Activated gamma-delta T cell treated with anti-CD3 and anti-CD28 coated beads, Interleukin-2, amount 50 U/mL, for 16 hours (primary cell): ENCODE data around the gene CPE.

ENCODE experiments used
- DNase-seq: peaks from one replicate; pipeline ENCODE4 v3.0.0-alpha.2; 2020; ENCODE audit warnings: low read depth

The CPE gene

GRCh38 chr4:165364452-165365080, 14.2 kb upstream of the CPE start:
- no peak for DNase-seq

- DNase-seq, result no peak
Measured at GRCh38 chr4:165367040-165367439, 11.8 kb upstream of the CPE start.

GRCh38 chr4:165368114-165368513, 10.7 kb upstream of the CPE start:
- DNase-seq, result no peak

- DNase-seq, result no peak
Measured at GRCh38 chr4:165368567-165368966, 10.2 kb upstream of the CPE start.

- no peak for DNase-seq
Measured at GRCh38 chr4:165369522-165369921, 9.3 kb upstream of the CPE start.

GRCh38 chr4:165370530-165370929, 8.3 kb upstream of the CPE start:
- DNase-seq, result no peak

GRCh38 chr4:165375465-165375864, 3.3 kb upstream of the CPE start:
- DNase-seq, result no peak

GRCh38 chr4:165378398-165378744, 437 bp upstream of the CPE start:
- DNase-seq, result no peak

GRCh38 chr4:165379678-165380064, 863 bp downstream of the CPE start:
- no peak for DNase-seq

- DNase-seq, result no peak
Measured at GRCh38 chr4:165380805-165381204, 2.0 kb downstream of the CPE start.

- no peak for DNase-seq
Measured at GRCh38 chr4:165381821-165382373, 3.1 kb downstream of the CPE start.

GRCh38 chr4:165382640-165383039, 3.8 kb downstream of the CPE start:
- no peak for DNase-seq

GRCh38 chr4:165383591-165384073, 4.8 kb downstream of the CPE start:
- DNase-seq, result no peak

GRCh38 chr4:165384186-165384585, 5.4 kb downstream of the CPE start:
- no peak for DNase-seq

- no peak for DNase-seq
Measured at GRCh38 chr4:165384598-165384997, 5.8 kb downstream of the CPE start.

- no peak for DNase-seq
Measured at GRCh38 chr4:165385126-165385525, 6.3 kb downstream of the CPE start.

GRCh38 chr4:165386328-165386727, 7.5 kb downstream of the CPE start:
- no peak for DNase-seq

GRCh38 chr4:165388756-165389155, 9.9 kb downstream of the CPE start:
- no peak for DNase-seq

- DNase-seq, result no peak
Measured at GRCh38 chr4:165393051-165393450, 14.2 kb downstream of the CPE start.

GRCh38 chr4:165393704-165394103, 14.9 kb downstream of the CPE start:
- DNase-seq, result no peak

- DNase-seq, result no peak
Measured at GRCh38 chr4:165394275-165394674, 15.5 kb downstream of the CPE start.

GRCh38 chr4:165398570-165398969, 19.8 kb downstream of the CPE start:
- DNase-seq, result no peak

- no peak for DNase-seq
Measured at GRCh38 chr4:165402375-165402774, 23.6 kb downstream of the CPE start.

GRCh38 chr4:165403048-165403447, 24.2 kb downstream of the CPE start:
- DNase-seq, result no peak
